ENCODE results near the gene MBD5.

MBD5 gene

DNA sequence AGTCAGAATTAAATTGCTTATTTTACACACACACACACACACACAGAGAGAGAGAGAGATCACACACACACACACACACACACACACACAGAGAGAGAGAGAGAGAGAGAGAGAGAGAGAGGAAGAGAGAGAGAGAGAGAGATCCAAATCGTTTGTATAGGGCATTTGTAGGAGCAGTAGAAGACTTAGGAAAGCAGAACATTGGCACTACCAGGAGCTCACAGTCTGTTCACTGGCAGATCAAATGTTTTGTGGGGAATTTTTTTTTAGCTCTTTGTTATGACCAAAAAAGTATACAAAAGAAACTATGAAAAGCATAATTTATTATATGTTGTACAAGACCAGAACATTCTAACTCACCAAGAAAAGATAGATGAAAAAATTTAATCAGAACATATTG, 81.8 kb downstream of the MBD5 start:
- WGBS, 2 donors (ENCODE audit: extremely low coverage in 2 of 2, insufficient read length in 2 of 2, insufficient replicate concordance in 1 of 2), result no CpG with 5 or more reads among the region's 1 CpG
- H3K27ac ChIP-seq (replicated peaks; ENCODE audit: low read length), result no peak overlapping the region

DNA sequence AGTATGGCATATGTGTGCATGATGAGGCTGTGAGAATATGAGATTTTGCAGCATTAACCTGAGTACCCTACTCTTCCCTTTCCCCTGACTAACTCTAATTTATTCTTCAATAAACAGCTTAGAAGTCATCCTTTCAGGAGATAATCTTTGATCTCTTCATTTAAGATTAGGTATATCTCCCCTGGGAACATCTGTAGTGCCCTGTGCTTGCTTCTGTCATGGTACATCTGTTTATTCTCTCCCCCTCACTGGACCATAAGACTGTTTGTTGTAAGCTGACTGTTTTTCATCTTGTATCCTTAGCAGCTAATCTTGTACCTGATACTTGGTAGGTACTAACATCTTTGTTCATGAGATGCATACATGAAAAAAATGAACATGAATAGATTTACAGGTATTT, 83.1 kb downstream of the MBD5 start:
- DNase-seq (ENCODE audit: low spot score), result no peak

More for the DNA sequence above, 81.8 kb downstream of the MBD5 start:
- Histone ChIP-seq H2BK120ac (ENCODE audit: low read depth, low read length) (no peak overlapping the region), H3K18ac (ENCODE audit: low read length) (no peak overlapping the region), H3K79me1 (ENCODE audit: low read depth, low read length) (no peaks in the 10 kb centered on the region), H3K36me3 (replicated peaks in 1 of 2; ENCODE audit: control insufficient read depth in 2 of 2, insufficient read depth in 2 of 2, low read length in 2 of 2) (no peaks in the 10 kb centered on the region), H3K14ac (ENCODE audit: low read length) (no peak overlapping the region), H3K27me3 (ENCODE audit: control insufficient read depth in 3 of 3, insufficient read depth in 3 of 3, low read depth in 1 of 3, low read length in 3 of 3) (no peaks in the 10 kb centered on the region), H3K9ac (ENCODE audit: low read depth, low read length, poor library complexity) (no peak overlapping the region), H2BK12ac (ENCODE audit: low read length) (no peak overlapping the region), H2AFZ (ENCODE audit: low read length) (no peak overlapping the region), H3K9me3 (replicated peaks in 1 of 2; ENCODE audit: control insufficient read depth in 2 of 2, insufficient read depth in 1 of 2, low read depth in 1 of 2, low read length in 2 of 2) (peaks cover 0 to 6% of the 10 kb centered on the region in 2 donors), H2BK15ac (ENCODE audit: low read length) (no peak overlapping the region), H4K8ac (ENCODE audit: low read depth, low read length) (no peak overlapping the region), H3K4me1 (ENCODE audit: control insufficient read depth in 2 of 2, insufficient read depth in 1 of 2, low read depth in 1 of 2, low read length in 2 of 2) (peaks cover 0 to 2% of the 10 kb centered on the region in 2 donors), H3K4ac (ENCODE audit: low read length) (no peak overlapping the region), H2BK5ac (ENCODE audit: low read length) (no peak overlapping the region), H3K4me3 (ENCODE audit: low read length in 2 of 2) (no peak overlapping the region), H3K23ac (ENCODE audit: low read depth, low read length, poor library complexity) (no peak overlapping the region), H2AK5ac (ENCODE audit: low read depth, low read length) (no peak overlapping the region), H3K4me2 (ENCODE audit: insufficient read depth, low read length, poor library complexity, severe bottlenecking) (no peak overlapping the region), H4K91ac (ENCODE audit: low read depth, low read length, poor library complexity) (no peak overlapping the region)
- DNase-seq (ENCODE audit: low spot score), result no peak

DNA sequence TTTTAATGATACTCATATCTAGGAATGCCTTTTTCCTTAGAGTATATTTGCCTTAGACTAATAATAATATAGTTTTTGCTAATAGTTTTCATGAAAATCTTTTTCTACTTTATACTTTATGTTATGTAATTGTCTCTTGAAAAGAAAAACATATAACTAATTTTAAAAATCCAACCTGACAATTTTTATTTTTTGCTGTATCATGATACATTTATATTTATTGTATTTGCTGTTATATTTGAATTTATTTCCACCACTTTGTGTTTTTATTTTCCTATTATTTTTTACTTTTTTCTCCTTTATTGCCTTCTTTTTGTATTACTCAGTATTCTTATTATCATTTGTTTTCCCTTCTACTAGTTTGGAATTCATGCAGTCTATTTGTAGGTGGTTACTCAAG, 85.4 kb downstream of the MBD5 start:
- H2AFZ ChIP-seq (ENCODE audit: low read length), result no peak overlapping the region
- peaks cover 0 to 6% of the 10 kb centered on the region in 2 donors for H3K9me3 ChIP-seq (replicated peaks in 1 of 2; ENCODE audit: control insufficient read depth in 2 of 2, insufficient read depth in 1 of 2, low read depth in 1 of 2, low read length in 2 of 2)
- H2BK120ac ChIP-seq (ENCODE audit: low read depth, low read length), result no peak overlapping the region
- H3K4me2 ChIP-seq (ENCODE audit: insufficient read depth, low read length, poor library complexity, severe bottlenecking), result no peak overlapping the region
- no peaks in the 10 kb centered on the region for H3K79me1 ChIP-seq (ENCODE audit: low read depth, low read length)
- no peak overlapping the region for H3K27ac ChIP-seq (replicated peaks; ENCODE audit: low read length)
- H3K14ac ChIP-seq (ENCODE audit: low read length), result no peak overlapping the region
- H4K8ac ChIP-seq (ENCODE audit: low read depth, low read length), result no peak overlapping the region
- H3K27me3 ChIP-seq (ENCODE audit: control insufficient read depth in 3 of 3, insufficient read depth in 3 of 3, low read depth in 1 of 3, low read length in 3 of 3), result no peaks in the 10 kb centered on the region
- no peak overlapping the region for H3K4ac ChIP-seq (ENCODE audit: low read length)
- no peak overlapping the region for H3K9ac ChIP-seq (ENCODE audit: low read depth, low read length, poor library complexity)
- H3K23ac ChIP-seq (ENCODE audit: low read depth, low read length, poor library complexity), result no peak overlapping the region
- H4K91ac ChIP-seq (ENCODE audit: low read depth, low read length, poor library complexity), result no peak overlapping the region
- no peaks in the 10 kb centered on the region for H3K36me3 ChIP-seq (replicated peaks in 1 of 2; ENCODE audit: control insufficient read depth in 2 of 2, insufficient read depth in 2 of 2, low read length in 2 of 2)
- H3K18ac ChIP-seq (ENCODE audit: low read length), result no peak overlapping the region
- no peaks in the 10 kb centered on the region for H3K4me1 ChIP-seq (ENCODE audit: control insufficient read depth in 2 of 2, insufficient read depth in 1 of 2, low read depth in 1 of 2, low read length in 2 of 2)
- no peak overlapping the region for H2BK15ac ChIP-seq (ENCODE audit: low read length)
- DNase-seq (ENCODE audit: low spot score), result no peak
- no peak overlapping the region for H2BK5ac ChIP-seq (ENCODE audit: low read length)
- no peak overlapping the region for H2AK5ac ChIP-seq (ENCODE audit: low read depth, low read length)
- H2BK12ac ChIP-seq (ENCODE audit: low read length), result no peak overlapping the region
- no peak overlapping the region for H3K4me3 ChIP-seq (ENCODE audit: low read length in 2 of 2)

More for the DNA sequence above, 83.1 kb downstream of the MBD5 start:
- peaks cover 0 to 6% of the 10 kb centered on the region in 2 donors for H3K9me3 ChIP-seq (replicated peaks in 1 of 2; ENCODE audit: control insufficient read depth in 2 of 2, insufficient read depth in 1 of 2, low read depth in 1 of 2, low read length in 2 of 2)
- no peak overlapping the region for H4K91ac ChIP-seq (ENCODE audit: low read depth, low read length, poor library complexity)
- H3K4me1 ChIP-seq (ENCODE audit: control insufficient read depth in 2 of 2, insufficient read depth in 1 of 2, low read depth in 1 of 2, low read length in 2 of 2), result peaks cover 0 to 2% of the 10 kb centered on the region in 2 donors
- no peak overlapping the region for H3K14ac ChIP-seq (ENCODE audit: low read length)
- no peak overlapping the region for H3K4ac ChIP-seq (ENCODE audit: low read length)
- H2BK15ac ChIP-seq (ENCODE audit: low read length), result no peak overlapping the region
- H2BK120ac ChIP-seq (ENCODE audit: low read depth, low read length), result no peak overlapping the region
- H3K79me1 ChIP-seq (ENCODE audit: low read depth, low read length), result no peaks in the 10 kb centered on the region
- no peak overlapping the region for H3K4me2 ChIP-seq (ENCODE audit: insufficient read depth, low read length, poor library complexity, severe bottlenecking)
- no peak overlapping the region for H3K4me3 ChIP-seq (ENCODE audit: low read length in 2 of 2)
- H3K18ac ChIP-seq (ENCODE audit: low read length), result no peak overlapping the region
- H2AFZ ChIP-seq (ENCODE audit: low read length), result no peak overlapping the region
- no peak overlapping the region for H2BK5ac ChIP-seq (ENCODE audit: low read length)
- no peak overlapping the region for H3K23ac ChIP-seq (ENCODE audit: low read depth, low read length, poor library complexity)
- H3K36me3 ChIP-seq (replicated peaks in 1 of 2; ENCODE audit: control insufficient read depth in 2 of 2, insufficient read depth in 2 of 2, low read length in 2 of 2), result no peaks in the 10 kb centered on the region
- H4K8ac ChIP-seq (ENCODE audit: low read depth, low read length), result no peak overlapping the region
- H3K27ac ChIP-seq (replicated peaks; ENCODE audit: low read length), result no peak overlapping the region
- H2BK12ac ChIP-seq (ENCODE audit: low read length), result no peak overlapping the region
- H3K27me3 ChIP-seq (ENCODE audit: control insufficient read depth in 3 of 3, insufficient read depth in 3 of 3, low read depth in 1 of 3, low read length in 3 of 3), result no peaks in the 10 kb centered on the region
- H2AK5ac ChIP-seq (ENCODE audit: low read depth, low read length), result no peak overlapping the region
- H3K9ac ChIP-seq (ENCODE audit: low read depth, low read length, poor library complexity), result no peak overlapping the region

- no peaks in the 10 kb centered on the region for H3K36me3 ChIP-seq (replicated peaks in 1 of 2; ENCODE audit: control insufficient read depth in 2 of 2, insufficient read depth in 2 of 2, low read length in 2 of 2)
- no peak overlapping the region for H2AK5ac ChIP-seq (ENCODE audit: low read depth, low read length)
- DNase-seq (ENCODE audit: low spot score), result no peak
- H3K27ac ChIP-seq (replicated peaks; ENCODE audit: low read length), result no peak overlapping the region
- peaks cover 0 to 6% of the 10 kb centered on the region in 2 donors for H3K9me3 ChIP-seq (replicated peaks in 1 of 2; ENCODE audit: control insufficient read depth in 2 of 2, insufficient read depth in 1 of 2, low read depth in 1 of 2, low read length in 2 of 2)
- H3K4ac ChIP-seq (ENCODE audit: low read length), result no peak overlapping the region
- no peak overlapping the region for H3K4me2 ChIP-seq (ENCODE audit: insufficient read depth, low read length, poor library complexity, severe bottlenecking)
- no peaks in the 10 kb centered on the region for H3K4me1 ChIP-seq (ENCODE audit: control insufficient read depth in 2 of 2, insufficient read depth in 1 of 2, low read depth in 1 of 2, low read length in 2 of 2)
- no peaks in the 10 kb centered on the region for H3K27me3 ChIP-seq (ENCODE audit: control insufficient read depth in 3 of 3, insufficient read depth in 3 of 3, low read depth in 1 of 3, low read length in 3 of 3)
- H2BK120ac ChIP-seq (ENCODE audit: low read depth, low read length), result no peak overlapping the region
- no peak overlapping the region for H4K8ac ChIP-seq (ENCODE audit: low read depth, low read length)
- no peak overlapping the region for H3K9ac ChIP-seq (ENCODE audit: low read depth, low read length, poor library complexity)
- no peak overlapping the region for H3K4me3 ChIP-seq (ENCODE audit: low read length in 2 of 2)
- H4K91ac ChIP-seq (ENCODE audit: low read depth, low read length, poor library complexity), result no peak overlapping the region
- H3K23ac ChIP-seq (ENCODE audit: low read depth, low read length, poor library complexity), result no peak overlapping the region
- H3K18ac ChIP-seq (ENCODE audit: low read length), result no peak overlapping the region
- no peak overlapping the region for H2BK15ac ChIP-seq (ENCODE audit: low read length)
- no peak overlapping the region for H2BK12ac ChIP-seq (ENCODE audit: low read length)
- no peak overlapping the region for H2AFZ ChIP-seq (ENCODE audit: low read length)
- no peak overlapping the region for H3K14ac ChIP-seq (ENCODE audit: low read length)
- H2BK5ac ChIP-seq (ENCODE audit: low read length), result no peak overlapping the region
- no CpG with 5 or more reads among the region's 5 CpGs for WGBS, 2 donors (ENCODE audit: extremely low coverage in 2 of 2, insufficient read length in 2 of 2, insufficient replicate concordance in 1 of 2)
- H3K79me1 ChIP-seq (ENCODE audit: low read depth, low read length), result no peaks in the 10 kb centered on the region
Observed at GRCh38 chr2:148108385-148108784, 87.5 kb downstream of the MBD5 start.
